GM23338 (cell line): Measurements from ENCODE around the gene MEP1A. TPM values are rescaled to one million over a fixed set of nuclear protein-coding genes. Genes with fewer than 3 reads are reported as not detected.
A peak's percentile ranks its signal among the peaks of the same experiment; 100 is the strongest.
"Not testable (repeated sequence)": the region's sequence is repeated elsewhere in the genome, so short reads cannot be mapped to it uniquely, and the experiment has no call there.

Experiments used
- ATAC-seq: fragments of 200-7000 bp; cut with Tn5 transposase; 3 replicates; pipeline ENCODE4 v1.9.1; 2020
- DNase-seq: peaks from one replicate; pipeline ENCODE4 v3.0.0-alpha.2; 2015; ENCODE audit warnings: low spot score
- H2AFZ ChIP-seq: fragments of 200-600 bp; sonication (generic); 2 replicates; pipeline ENCODE4 v1.8.0; 2016; ENCODE audit warnings: antibody characterized with exemption, mild to moderate bottlenecking, moderate library complexity
- H3F3A ChIP-seq: fragments of 200-600 bp; sonication (generic); replicated peaks from 2 replicates; pipeline ENCODE4 v1.8.0; 2017; ENCODE audit warnings: antibody characterized with exemption, mixed run types, low read depth
- H3K27ac ChIP-seq: fragments of 200-600 bp; sonication (generic); 2 replicates; pipeline ENCODE4 v1.6.1; 2016; ENCODE audit warnings: low read depth
- H3K27me3 ChIP-seq: fragments of 200-600 bp; sonication (generic); 2 replicates; pipeline ENCODE4 v1.8.0; 2016; ENCODE audit warnings: mild to moderate bottlenecking, mixed run types, moderate library complexity; ENCODE audit not compliant: insufficient read depth
- H3K36me3 ChIP-seq: fragments of 200-600 bp; sonication (generic); 2 replicates; pipeline ENCODE4 v1.8.0; 2016; ENCODE audit warnings: mild to moderate bottlenecking; ENCODE audit not compliant: insufficient read depth
- H3K4me1 ChIP-seq: fragments of 200-600 bp; sonication (generic); 2 replicates; pipeline ENCODE4 v1.8.0; 2016; ENCODE audit warnings: mild to moderate bottlenecking, moderate library complexity; ENCODE audit not compliant: insufficient read depth
- H3K4me2 ChIP-seq: fragments of 200-600 bp; sonication (generic); 2 replicates; pipeline ENCODE4 v1.7.1; 2017; ENCODE audit warnings: mixed run types
- H3K4me3 ChIP-seq: fragments of 200-600 bp; sonication (generic); 2 replicates; pipeline ENCODE4 v1.6.1; 2016; ENCODE audit warnings: mixed run types
- H3K79me2 ChIP-seq: fragments of 200-600 bp; sonication (generic); replicated peaks from 2 replicates; pipeline ENCODE4 v1.8.0; 2017; ENCODE audit warnings: mild to moderate bottlenecking; ENCODE audit not compliant: insufficient read depth
- H3K9me2 ChIP-seq: fragments of 200-600 bp; sonication (generic); 2 replicates; pipeline ENCODE4 v1.8.0; 2017; ENCODE audit not compliant: insufficient read depth
- H4K20me1 ChIP-seq: fragments of 200-600 bp; sonication (generic); replicated peaks from 2 replicates; pipeline ENCODE4 v1.8.0; 2017; ENCODE audit warnings: mild to moderate bottlenecking; ENCODE audit not compliant: insufficient read depth
- H3K27ac Mint-ChIP-seq: 2 replicates; pipeline ENCODE4 v1.8.0; 2020; ENCODE audit warnings: inconsistent platforms, mild to moderate bottlenecking, moderate library complexity, mixed read lengths
- H3K27me3 Mint-ChIP-seq: 3 replicates; pipeline ENCODE4 v1.8.0; 2022; ENCODE audit warnings: low read depth, mild to moderate bottlenecking, moderate library complexity, mixed read lengths, inconsistent platforms; ENCODE audit not compliant: insufficient read depth, poor library complexity
- H3K36me3 Mint-ChIP-seq: 3 replicates; pipeline ENCODE4 v1.8.0; 2021; ENCODE audit warnings: low read depth, mild to moderate bottlenecking, inconsistent platforms, moderate library complexity, mixed read lengths
- H3K4me1 Mint-ChIP-seq: 3 replicates; pipeline ENCODE4 v1.8.0; 2020; ENCODE audit warnings: mild to moderate bottlenecking, inconsistent platforms, mixed read lengths
- H3K4me3 Mint-ChIP-seq: 3 replicates; pipeline ENCODE4 v1.8.0; 2021; ENCODE audit warnings: moderate library complexity, mild to moderate bottlenecking, inconsistent platforms, mixed read lengths
- H3K9me3 Mint-ChIP-seq: 3 replicates; pipeline ENCODE4 v1.8.0; 2020; ENCODE audit warnings: moderate library complexity, mild to moderate bottlenecking, inconsistent platforms, mixed read lengths
- CTCF ChIP-seq, 2 experiments: fragments of 200-600 bp in 1 of 2; sonication (generic) in 1 of 2; conservative IDR thresholded peaks; 2 replicates each; pipeline versions ENCODE4 v1.5.1 to v1.6.1; 2016 to 2017; ENCODE audit warnings: antibody characterized with exemption in 2 of 2, low read depth in 2 of 2, mild to moderate bottlenecking in 2 of 2, moderate library complexity in 1 of 2
- STAT1 ChIP-seq: IDR thresholded peaks from one replicate; pipeline ENCODE4 v1.6.1; 2016; ENCODE audit warnings: antibody characterized with exemption; ENCODE audit not compliant: unreplicated experiment
- polyA plus RNA-seq: library from polyadenylated mRNA; unstranded; fragments of >200 nt; fragmentation: Nextera tagmentation; extraction: Ambion mirVana; gene quantifications from 2 replicates; pipeline ENCODE4 v1.2.1, GENCODE V29; 2016
- total RNA-seq: library from RNA; depleted of rRNA; stranded (reverse); fragments of >200 nt; shearing (Covaris generic); gene quantifications from 2 replicates; pipeline ENCODE4 v1.2.3, GENCODE V29; 2014

MEP1A gene
- total and polyA plus RNA-seq, 2 experiments from 2014 or later, result not detected

- not testable (repeated sequence) for H3K27ac Mint-ChIP-seq, H3K36me3 ChIP-seq, H4K20me1 ChIP-seq, H3K79me2 ChIP-seq, H3K27ac ChIP-seq, H3K4me1 ChIP-seq, ATAC-seq, H3K9me3 Mint-ChIP-seq, H3K36me3 Mint-ChIP-seq, H3K9me2 ChIP-seq, H2AFZ ChIP-seq, H3K4me2 ChIP-seq, H3F3A ChIP-seq, H3K4me3 Mint-ChIP-seq, H3K4me3 ChIP-seq, H3K27me3 ChIP-seq, DNase-seq, H3K27me3 Mint-ChIP-seq
- H3K4me1 Mint-ChIP-seq, result peaks cover 21% of the 10 kb centered on the region
Observed at GRCh38 chr6:46851576-46851975, 58.4 kb downstream of the MEP1A start.

GRCh38 chr6:46855966-46856365 lies 62.8 kb downstream of the MEP1A start:
- H3K36me3 Mint-ChIP-seq, H3F3A ChIP-seq, H3K9me2 ChIP-seq, H3K27ac Mint-ChIP-seq, H3K4me2 ChIP-seq, H2AFZ ChIP-seq, H3K4me1 Mint-ChIP-seq, H3K27ac ChIP-seq, H3K4me1 ChIP-seq, H4K20me1 ChIP-seq, H3K4me3 ChIP-seq, H3K4me3 Mint-ChIP-seq, H3K27me3 ChIP-seq, H3K27me3 Mint-ChIP-seq, H3K79me2 ChIP-seq, H3K9me3 Mint-ChIP-seq, H3K36me3 ChIP-seq: not testable (repeated sequence)
- ATAC-seq (peak; percentile 54; the same call in 2 of the 3 replicates), DNase-seq (peak; percentile 70)
- peak; percentile 55 to 61 for TF ChIP-seq CTCF (conservative IDR thresholded peaks at IDR 0.05; ENCODE audit: low read depth in 2 of 2)

- H3K27ac ChIP-seq, result no peak overlapping the region
- DNase-seq (peak; percentile 57), ATAC-seq (peak; percentile 59)
- H3K79me2 ChIP-seq, result no peaks in the 10 kb centered on the region
- TF ChIP-seq CTCF (conservative IDR thresholded peaks at IDR 0.05; ENCODE audit: low read depth in 2 of 2) (peak; percentile 35 to 56), STAT1 (no peak)
- Mint-ChIP-seq H3K36me3 (no peaks in the 10 kb centered on the region), H3K4me3 (no peak overlapping the region), H3K4me1 (peaks cover 17% of the 10 kb centered on the region), H3K9me3 (no peaks in the 10 kb centered on the region), H3K27me3 (peaks cover 1% of the 10 kb centered on the region), H3K27ac (no peak overlapping the region)
- no peak overlapping the region for H3K4me3 ChIP-seq
- no peaks in the 10 kb centered on the region for H3F3A ChIP-seq
- H2AFZ ChIP-seq, result no peak overlapping the region
- no peak overlapping the region for H3K4me2 ChIP-seq
- H3K36me3 ChIP-seq, result no peaks in the 10 kb centered on the region
- peaks cover 12% of the 10 kb centered on the region for H3K4me1 ChIP-seq
- H3K27me3 ChIP-seq, result no peaks in the 10 kb centered on the region
- H4K20me1 ChIP-seq, result no peaks in the 10 kb centered on the region
- H3K9me2 ChIP-seq, result peaks cover 9% of the 10 kb centered on the region; the same call in 1 of the 2 replicates
Observed at GRCh38 chr6:46862381-46862780, 69.2 kb downstream of the MEP1A start.
